Measurements from ENCODE around the gene NDE1.

- TF ChIP-seq, protein P1, sequence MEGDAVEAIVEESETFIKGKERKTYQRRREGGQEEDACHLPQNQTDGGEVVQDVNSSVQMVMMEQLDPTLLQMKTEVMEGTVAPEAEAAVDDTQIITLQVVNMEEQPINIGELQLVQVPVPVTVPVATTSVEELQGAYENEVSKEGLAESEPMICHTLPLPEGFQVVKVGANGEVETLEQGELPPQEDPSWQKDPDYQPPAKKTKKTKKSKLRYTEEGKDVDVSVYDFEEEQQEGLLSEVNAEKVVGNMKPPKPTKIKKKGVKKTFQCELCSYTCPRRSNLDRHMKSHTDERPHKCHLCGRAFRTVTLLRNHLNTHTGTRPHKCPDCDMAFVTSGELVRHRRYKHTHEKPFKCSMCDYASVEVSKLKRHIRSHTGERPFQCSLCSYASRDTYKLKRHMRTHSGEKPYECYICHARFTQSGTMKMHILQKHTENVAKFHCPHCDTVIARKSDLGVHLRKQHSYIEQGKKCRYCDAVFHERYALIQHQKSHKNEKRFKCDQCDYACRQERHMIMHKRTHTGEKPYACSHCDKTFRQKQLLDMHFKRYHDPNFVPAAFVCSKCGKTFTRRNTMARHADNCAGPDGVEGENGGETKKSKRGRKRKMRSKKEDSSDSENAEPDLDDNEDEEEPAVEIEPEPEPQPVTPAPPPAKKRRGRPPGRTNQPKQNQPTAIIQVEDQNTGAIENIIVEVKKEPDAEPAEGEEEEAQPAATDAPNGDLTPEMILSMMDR (IDR thresholded peaks at IDR 0.05; ENCODE audit: insufficient read depth, low read depth, low read length), result no peak
- TF ChIP-seq EZH2 (IDR thresholded peaks at IDR 0.05; ENCODE audit: insufficient read depth, low read length), result no peak
These were observed 55.1 kb downstream of the NDE1 start for GRCh38 chr16:15705064-15705565.
